Measurements from ENCODE around the gene CCDC33.

Gene CCDC33

GRCh38 chr15:74384881-74385643 is 148.9 kb downstream of the CCDC33 start:
- DNase-seq: no peak

GRCh38 chr15:74385733-74386132 is 149.6 kb downstream of the CCDC33 start:
- DNase-seq: no peak
